GM03348 (cell line): ENCODE data around the gene TMCC1.
"Not testable (repeated sequence)": the region's sequence is repeated elsewhere in the genome, so short reads cannot be mapped to it uniquely, and the experiment has no call there.

Experiments used
- DNase-seq: peaks from one replicate; pipeline ENCODE4 v3.0.0; 2012; ENCODE audit warnings: low spot score

The TMCC1 gene

DNA sequence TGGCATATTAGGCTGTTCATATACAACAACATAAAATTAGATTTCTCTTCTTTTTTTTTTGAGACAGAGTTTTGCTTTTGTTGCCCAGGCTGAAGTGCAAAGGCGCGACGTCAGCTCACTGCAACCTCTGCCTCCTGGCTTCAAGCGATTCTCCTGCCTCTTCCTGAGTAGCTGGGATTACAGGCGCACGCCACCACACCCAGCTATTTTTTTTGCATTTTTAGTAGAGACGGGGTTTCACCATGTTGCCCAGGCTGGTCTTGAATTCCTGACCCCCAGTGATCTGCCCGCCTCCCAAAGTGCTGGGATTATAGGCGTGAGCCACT is 218.8 kb downstream of the TMCC1 start:
- DNase-seq, result not testable (repeated sequence)

DNA sequence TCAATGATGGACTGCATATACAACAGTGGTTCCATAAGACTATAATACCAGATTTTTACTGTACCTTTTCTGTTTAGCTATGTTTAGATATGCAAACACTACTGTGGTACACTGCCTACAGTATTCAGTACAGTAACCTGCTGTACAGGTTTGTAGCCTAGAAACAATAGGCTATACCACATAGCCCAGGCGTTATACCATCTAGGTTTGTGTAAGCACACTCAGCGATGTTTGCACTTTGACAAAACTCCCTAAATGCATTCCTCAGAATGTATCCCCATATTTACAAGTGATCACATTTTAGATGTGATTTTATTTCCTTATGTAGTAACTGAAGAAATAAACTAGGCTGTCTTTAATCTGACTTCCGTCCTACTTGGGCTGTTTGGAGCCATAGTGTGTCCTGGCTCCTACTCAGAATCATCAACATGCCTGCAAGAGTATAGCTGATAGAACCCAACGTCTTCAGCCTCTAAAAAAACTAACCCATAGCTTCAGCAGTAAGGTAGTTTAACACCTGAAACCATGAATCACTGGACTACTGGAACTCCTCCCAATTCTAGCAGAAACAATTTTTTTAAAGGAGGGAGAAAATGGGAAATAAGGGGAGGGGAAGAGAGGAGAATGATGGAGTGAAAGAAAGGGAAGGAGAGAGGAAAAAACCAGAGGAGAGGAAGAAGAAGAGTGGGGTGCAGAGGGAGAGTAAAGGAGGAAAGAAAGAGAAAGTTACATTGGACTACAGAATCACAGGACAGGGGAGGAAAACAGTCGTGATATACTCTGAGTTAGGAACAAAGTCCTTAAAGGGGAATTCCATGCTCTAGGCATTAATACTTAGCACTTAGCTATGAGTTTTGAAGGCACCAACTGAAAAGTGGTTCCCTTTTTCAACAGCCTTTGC is 219.4 kb downstream of the TMCC1 start:
- DNase-seq, result no peak

DNA sequence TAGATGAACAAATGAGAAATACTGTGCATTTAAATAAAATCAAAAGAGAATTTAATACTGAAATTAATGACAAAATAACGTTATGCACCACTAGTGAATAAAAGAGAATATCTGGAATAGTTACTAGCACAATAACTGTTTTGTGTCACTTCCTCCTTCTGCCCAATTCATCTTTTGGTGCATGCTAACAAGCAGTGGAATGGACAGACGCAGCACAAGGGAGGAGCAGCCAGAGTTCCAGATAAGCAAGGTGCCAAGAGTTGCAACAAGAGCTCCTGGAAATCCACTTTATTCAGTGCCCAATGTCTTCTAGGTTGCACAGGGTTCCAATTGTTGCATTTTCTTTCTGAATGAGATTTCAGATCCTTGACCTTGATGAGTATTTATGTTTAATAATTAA is 220.5 kb downstream of the TMCC1 start:
- no peak for DNase-seq

DNA sequence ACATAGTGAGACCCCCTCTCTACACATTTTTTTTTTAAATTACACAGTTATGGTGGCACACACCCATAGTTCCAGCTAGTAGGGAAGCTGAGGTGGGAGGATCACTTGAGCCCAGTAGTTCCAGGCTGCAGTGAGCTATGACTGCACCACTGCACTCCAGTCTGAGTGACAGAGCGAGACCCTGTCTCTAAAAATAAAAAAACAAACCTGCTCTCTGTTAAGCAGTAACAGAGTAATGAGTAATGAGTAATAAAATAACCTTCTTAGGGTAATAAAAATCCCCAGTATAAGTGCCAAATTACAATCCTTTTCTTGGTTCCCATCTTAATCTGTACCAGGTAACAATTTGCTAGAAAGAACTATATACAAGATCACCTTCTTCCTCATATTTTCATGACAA is 221.1 kb downstream of the TMCC1 start:
- no peak for DNase-seq

DNA sequence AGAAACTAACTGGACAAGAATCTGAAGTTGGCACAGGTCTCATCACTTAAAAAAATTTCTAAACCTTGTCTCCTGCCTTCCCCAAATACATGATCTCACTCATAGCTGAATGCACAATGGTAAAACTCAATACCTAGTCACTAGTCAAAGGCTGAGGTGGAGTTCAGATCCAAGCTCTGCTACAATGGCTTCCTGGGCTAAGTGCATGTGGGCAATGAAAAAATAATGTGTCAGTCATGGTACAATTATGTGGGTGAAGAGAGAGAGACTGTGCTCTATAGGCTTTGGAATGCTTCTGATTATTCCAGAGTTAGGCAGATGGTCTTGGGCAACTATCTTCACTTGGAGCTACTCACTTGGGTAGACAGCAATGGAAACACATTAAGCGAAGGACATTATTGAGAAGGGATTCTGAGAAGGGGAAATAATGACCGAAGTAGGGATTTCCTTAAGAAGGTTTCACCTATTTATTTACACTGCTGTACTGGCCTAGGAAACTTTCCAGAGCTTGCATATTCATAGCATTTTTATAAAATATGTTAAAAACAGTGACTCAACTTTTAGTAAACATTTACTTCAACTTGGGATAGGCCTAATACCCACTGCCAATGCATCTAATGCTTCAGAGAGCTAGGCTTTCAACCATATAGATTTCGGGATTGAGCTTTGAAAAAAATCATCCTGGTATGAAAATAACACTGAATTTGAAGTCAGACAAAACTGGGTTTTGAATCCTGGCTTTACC is 228.3 kb downstream of the TMCC1 start:
- DNase-seq, result peak; percentile 50

DNA sequence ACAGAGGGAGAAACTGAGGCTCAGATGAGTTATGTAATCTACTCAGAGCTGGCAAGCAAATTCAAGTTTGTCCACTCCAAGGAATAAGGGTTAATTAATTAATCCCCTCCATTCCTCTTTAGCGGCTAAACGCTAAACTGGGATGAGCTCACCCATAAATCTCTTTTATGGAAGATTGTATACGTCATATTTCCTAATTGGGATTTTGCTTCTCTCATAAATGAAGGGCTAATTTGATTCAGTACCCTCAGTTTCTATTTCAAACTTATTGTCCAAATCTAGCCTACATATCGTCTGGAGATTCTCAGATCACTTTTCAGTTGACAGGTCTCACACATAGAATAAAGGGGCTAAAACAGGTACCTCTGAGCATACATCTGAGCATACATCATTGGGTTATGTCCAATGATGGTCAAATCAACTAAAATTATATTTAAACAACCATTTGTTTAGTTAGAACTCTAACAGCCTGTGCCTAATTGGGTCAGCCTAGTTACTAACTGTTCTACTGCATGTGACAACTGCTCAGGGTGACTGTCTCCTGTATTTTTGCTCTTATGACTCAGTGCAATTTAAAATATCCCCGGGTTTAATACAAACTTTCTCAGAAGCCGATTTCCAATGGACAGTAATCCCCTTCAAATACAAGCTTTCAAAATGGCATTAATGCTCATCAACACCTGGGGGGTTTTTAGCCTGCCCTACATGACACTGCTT is 229.4 kb downstream of the TMCC1 start:
- no peak for DNase-seq

DNA sequence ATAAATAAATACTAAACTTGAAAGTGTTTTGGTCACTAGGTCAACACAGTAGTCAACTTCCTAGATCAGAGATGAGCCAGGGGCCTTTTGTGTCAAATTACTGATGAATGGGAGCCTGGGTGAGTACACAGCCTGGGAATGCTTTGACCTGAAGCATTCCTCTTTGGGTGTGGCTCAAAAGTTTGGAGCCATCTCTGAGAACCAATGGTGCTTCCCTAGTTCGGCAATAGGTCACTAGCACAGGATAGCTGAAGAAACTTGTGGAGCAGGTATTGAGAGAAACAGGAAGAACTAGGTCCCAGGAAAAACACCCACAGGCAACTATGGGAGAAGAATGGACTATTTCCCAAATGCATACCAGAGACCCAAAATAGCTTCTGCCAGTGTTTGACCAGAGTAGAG is 230.5 kb downstream of the TMCC1 start:
- DNase-seq, result peak; percentile 13

DNA sequence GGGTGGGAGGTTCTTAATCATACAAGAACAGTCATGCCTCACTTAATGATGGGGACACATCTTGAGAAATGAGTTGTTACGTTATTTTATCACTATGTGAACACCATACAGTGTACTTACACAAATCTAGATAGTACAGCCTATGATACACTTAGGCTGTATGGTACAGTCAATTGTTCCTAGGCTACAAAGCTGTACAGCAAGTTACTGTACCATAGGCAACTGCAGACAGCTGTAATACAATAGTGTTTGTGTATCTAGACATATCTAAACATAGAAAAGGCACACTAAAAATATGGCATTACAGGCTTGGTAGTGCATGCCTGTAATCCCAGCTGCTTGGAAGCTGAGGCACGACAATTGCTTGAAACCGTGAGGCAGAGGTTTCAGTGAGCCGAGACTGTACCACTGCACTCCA is 231.3 kb downstream of the TMCC1 start:
- DNase-seq, result no peak

DNA sequence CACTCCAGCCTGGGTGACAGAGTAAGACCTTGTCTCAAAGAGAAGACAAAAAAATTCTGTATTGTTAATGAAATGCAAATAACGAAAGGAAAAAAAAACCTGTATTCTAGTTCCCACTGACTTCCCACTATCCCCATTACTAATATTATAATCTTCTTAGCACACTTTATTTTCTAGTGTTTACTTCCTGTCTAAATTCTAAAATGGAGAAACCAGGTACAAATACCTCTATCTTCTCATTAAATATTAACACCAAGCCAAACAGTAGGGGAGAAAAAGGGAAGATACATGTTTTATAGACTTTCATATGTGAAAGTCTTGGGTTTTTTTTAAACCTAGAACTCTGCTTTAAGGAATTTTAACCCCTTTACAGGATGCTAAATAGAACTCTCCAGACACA is 231.7 kb downstream of the TMCC1 start:
- DNase-seq, result no peak

DNA sequence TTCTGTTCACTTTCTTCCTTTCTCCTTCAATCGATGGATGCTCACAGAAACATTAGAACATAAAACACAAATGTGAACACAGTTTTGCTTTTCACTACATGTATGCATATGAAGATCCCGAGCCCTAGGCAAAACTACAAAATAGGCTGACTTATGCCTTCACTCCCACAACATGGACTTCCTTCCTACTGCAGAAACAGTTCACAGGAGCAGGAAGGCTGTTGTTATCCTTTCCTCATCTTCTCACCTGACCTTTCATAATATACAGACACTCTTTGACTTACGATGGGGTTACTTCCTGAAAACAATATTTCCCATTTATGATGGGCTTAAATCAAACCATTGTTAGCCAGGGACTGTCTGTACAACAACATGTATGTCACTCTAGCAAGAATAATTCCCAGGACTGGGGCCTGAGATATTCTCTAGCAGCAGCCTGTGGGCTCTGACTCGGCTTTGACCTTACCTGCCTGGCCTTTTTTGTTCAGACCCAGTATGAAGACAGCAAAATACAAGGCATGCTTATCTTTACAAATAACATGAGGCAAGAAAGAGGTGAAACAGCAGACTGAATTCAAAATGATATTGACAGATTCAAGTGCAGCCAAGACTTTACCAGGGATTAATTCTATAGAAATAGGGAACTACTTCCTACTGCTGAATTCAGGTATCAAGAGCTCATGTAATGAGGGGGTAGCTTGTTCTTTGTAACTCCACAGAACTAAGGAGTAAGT is 235.2 kb downstream of the TMCC1 start:
- DNase-seq, result no peak

DNA sequence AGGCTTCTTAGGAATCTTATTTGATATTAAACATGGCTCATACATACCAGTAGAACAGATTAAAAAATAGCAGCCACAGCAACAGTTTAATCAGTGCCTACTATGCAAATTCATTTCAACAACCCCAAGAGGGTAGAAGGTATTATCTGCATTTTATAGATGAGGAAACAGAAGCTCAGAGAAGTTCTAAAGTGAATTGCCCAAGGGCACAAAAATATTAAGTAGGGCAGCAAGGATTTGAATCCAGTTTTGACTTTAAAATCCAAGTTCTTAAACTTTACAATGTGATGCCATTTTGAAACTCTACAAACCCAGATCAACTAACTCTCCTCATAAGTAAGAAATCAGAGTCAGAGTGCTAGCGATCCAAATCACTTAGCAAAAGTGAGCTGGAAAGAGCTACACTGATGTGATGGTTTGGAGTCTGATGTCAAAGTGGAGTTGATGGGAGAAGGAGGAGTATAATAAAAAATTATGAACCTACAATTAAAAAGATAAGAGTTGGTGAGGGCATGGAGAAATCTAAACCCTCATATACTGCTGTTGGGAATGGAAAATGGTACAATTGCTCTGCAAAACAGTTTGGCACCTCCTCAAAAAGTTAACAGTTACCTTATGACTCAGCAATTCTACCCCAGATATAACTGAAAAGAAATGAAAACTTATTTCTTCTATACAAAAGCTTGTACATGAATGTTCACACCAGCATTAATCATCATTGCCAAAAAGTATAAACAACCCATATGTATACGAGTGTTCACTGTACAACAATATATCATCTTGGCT is 236.1 kb downstream of the TMCC1 start:
- no peak for DNase-seq

DNA sequence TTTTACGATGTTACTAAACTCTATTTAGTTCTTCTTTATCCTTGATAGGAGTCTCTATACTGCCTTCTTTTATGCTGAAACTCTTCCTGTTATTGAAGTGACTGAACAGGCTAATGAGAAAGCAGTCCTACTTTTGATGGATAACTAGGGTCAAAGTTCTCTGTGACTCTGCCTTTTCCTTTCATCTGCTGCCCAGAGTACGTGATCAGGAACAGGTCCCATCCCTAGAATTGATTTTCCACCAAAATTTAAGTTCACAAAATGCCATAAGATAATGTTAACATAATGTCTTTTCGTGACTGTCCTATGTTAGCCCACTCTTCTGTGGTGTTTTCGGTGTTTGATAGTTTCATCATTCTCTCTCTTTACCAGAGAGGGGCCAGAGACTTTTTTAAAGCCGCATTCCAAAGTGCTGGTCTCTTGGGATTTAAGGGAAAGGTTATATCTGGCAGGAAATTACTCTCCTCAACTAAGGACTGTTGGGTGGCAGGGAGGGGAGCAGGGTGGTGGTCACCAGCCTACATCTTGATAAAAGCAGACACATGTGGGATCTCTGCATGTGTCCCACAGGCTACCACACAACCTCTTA is 236.8 kb downstream of the TMCC1 start:
- DNase-seq, result no peak

DNA sequence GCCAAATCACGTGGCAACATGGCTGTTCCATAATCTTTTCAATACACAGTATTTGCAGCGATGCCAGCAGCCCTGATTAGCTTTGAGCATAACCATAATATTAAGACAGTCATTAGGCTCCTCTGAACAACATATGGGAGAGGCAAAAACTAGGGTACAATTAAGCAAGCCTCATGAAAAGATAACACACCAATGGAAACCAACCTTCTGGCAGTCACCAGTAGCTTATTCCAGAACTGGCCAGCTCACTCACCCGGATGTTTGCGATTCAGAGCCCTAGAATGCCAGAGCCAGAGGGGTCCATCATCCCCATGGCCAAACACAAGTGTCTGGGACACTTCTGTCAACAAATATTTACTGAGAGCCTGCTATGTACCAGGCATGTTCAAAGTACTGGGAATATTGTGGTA is 238.2 kb downstream of the TMCC1 start:
- DNase-seq, result no peak

DNA sequence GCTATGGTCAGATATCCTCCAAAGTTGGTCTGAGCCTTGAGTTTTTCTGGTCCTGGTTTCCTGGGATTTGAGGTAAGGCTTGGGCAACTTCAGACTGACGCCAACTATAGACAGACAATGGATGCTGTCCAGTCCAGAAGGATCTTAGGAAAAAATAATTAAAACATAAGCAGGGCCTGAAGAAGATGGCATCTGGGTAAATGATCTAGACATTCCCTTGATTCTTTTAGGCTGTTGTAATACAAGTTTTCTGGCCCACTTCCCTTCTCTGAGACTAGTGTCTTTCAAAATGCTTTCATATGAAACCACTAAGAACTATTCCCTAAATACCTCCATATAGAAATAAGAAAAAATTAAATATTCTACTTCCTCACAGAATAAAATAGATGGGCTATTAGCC is 239.4 kb downstream of the TMCC1 start:
- DNase-seq, result peak; percentile 78

DNA sequence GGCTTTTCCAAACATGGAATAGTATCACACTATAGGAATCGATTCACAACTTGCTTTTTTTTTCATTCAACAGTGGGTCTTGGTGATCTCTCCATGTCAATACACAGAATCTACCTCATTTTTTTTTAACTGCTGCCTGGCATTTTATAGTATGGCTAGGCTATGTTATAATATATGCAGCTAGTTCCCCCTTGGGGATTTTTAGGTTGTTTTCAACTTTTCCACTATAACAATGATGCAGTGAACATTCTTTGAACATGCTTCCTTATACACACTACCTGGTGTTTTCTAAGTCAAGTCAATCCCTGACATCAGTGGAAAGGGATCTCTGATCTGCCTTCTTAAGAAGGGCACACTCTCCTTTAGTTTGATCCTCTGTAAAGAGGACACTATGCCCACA is 240.5 kb downstream of the TMCC1 start:
- no peak for DNase-seq

DNA sequence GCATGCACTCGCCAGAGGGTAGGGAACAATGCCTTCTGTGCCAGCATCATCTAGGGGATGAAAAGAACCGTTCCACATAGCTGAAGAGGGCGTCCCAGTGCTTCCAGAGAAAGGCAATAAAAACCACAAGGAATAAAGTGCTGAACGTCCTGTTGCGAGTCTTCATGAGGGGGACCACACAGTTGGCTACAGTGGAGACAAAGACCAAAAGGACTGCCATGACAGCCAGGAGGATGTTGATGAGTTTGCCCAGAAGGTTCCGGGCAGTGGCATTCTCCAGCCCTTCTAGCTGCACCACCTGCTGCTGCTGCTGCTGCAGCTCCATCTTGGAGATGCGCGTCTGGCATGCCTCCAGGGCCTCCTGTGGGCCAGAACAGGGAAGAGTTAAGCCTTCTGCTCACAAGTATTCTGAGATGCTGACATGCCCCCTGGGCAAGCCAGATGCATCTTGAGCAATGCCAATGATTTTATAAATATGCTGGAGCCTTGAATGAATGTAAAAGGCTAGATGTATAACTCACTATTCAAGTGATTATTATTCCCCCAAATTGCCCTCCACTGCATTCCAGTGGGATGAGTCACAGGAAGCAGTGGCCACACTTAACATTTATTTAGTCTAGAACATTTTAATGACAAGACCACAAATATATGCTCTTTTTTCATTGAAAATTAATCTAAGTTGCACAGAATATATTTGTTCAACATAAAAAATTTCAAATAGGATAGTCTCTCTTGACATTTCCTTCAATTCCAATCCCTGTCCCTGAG is 241.9 kb downstream of the TMCC1 start:
- DNase-seq, result peak; percentile 67

DNA sequence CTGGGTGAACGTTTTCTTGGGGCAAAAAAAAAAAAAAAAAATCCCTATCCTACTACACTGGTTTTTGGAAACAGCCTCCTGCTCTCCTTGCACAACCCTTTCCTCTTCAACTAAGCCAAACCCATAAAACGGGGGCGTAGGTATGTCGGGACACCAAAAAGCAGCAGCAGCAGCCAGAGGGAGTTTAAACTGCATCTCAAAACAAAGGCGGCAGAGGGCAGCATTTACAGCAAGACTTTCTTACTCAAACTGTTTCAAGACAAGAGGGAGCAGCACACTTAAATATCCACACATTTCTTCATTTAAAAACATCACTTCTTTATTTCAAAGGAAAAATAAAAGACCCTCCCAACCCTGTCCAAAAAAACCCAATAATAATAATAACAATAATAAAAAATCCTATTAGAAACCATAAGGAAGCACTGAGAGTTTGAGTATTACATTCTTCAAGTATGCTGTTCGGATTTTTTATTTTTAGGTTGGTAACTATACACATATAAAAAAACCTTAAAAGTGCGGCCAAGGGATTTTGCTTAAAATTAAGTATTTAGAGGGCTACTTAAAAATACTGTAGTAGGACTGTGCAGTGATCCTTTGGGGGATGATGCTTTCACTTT is 243.1 kb downstream of the TMCC1 start:
- peak; percentile 76 for DNase-seq

DNA sequence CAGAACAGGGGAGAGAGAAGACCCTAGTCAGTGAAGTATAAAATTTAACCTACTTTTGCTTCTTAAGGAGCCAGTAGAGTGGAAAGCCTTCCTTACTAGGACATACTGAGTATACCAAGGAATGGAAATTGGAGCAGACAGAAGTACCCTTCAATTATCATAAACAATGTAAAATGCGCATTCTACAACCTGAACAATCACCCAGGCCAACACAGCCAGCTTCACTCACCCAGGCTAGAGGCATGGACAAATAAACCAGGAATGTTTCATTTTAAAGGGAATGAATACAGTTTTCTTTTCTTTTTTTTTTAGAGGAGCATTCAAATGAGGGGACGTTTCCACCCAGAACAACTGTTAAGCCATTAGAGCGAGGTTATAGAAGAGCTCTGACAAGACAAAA is 245.1 kb downstream of the TMCC1 start:
- no peak for DNase-seq

DNA sequence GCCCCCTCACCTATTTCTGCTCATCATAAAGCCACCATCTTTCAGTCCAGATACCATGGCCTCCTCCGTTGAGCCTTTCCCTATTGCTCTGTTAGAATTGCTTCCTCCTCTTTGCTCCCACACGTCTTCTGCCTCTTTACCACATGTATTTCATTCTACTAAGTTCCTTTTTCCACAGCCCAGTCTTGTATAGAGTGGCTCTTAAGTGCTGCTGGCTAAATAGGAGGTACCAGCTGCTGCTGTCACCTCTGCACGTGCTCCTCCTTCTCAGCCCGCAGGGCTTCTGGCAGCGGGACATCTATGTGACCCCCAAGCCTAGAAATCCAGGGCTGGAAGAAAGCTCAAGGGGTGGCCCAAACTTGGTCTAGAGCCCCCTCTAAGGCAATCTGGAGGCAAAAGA is 248.2 kb downstream of the TMCC1 start:
- DNase-seq, result no peak

DNA sequence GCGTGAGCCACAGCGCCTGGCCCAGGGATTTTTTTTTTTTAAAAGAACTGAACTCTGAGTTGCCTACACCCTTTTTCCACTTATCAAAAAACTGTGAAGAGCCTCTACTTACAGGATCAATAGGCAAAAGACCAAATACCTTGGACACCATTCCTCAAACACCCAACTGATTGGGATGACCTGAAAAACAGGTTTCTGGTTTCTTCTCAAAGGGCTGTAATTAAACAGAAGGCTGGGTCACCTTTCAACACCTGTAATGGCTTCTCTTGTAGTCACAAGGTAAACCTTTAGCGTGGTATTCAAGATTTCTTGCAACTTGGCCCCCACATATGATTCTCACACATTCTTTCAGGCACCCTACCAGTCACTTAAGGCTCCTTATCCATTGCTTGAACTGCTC is 248.7 kb downstream of the TMCC1 start:
- no peak for DNase-seq
